Measurements from ENCODE around the gene PPP2R5C.

The PPP2R5C gene

GRCh38 chr14:101975231-101975630 lies 213.7 kb downstream of the PPP2R5C start:
- DNase-seq: no peak
